GM21529 (cell line): ENCODE results near the gene DAB2.

ENCODE experiments used
- ATAC-seq: cut with Tn5 transposase; IDR thresholded peaks from one replicate; pipeline ENCODE4 v1.9.1; 2021; ENCODE audit not compliant: unreplicated experiment

Gene DAB2

DNA sequence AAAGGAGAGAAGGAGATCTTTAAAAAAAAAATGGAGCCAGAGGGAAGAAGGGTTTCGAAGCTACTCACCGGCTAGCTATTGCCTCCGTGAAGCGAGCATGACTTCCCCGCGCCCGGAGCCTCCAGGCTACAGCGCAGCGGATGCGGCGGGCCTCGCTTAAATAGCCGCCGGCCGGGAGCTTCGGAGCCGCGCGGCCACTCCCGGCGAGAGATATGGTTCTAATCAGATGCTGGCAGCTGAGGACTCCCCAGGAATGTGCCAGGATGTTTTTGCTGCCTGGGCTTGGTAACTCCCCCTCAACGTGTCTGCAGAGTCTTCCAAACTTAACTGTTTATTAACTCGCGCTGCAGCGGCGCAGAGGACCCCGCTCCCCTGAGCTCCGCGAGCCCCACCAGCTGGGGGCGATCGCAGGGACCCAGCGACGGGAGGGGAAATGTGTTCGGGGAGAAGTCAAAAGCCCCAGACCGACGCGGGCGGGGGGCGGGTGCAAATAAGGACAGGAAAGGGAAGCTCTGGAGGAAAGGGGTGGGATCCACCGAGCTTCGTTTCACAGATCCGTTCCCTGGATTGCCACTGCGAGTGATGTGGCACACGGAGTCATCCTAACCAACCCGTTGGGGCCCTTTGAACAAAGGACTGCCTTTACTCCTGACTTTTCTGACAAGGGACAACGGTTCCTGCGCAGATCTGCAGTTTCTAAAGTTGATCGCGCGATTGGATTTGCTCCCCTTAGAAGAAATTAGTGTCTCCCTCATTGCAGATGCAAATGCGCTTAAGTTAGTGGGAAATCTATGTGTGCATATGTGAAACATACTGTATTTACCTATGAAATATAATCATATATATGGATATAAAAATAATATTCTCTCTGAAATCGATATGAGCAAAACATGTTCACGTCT lies at the start of gene DAB2:
TSS of gene DAB2 (minus strand) at position 245 of the 902 bp plus-strand sequence. CDS start 30,660 bp downstream, outside the sequence.
- ATAC-seq = no peak

DNA sequence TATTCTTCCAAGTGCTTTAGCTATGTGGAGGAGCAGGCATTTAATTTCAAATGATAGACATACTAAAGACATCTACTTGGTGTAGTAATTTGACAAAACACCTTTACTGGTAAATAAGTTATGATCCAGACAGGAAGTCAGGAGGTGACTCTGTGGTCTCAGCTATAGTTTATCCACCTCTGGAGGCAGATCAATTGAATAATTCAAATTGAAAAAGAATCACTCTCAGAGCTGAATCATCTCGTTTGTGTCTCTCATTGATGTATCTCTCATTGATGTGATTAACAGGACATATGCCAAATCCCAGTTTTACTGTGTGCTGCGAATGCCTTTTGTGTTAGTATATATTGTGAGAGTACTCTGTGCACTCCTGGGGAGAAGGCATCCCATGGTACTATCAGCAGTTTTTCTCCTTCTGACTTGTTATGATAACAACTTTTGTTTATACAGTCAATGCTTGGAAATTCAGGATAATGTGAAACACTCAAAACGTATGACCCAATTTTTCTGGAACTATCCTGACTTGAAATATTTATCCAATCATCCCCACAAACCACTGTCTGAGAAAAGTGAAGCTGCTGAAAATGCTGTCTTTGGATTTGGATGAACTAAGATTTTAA lies 48.5 kb upstream of the DAB2 start:
- no peak for ATAC-seq

DNA sequence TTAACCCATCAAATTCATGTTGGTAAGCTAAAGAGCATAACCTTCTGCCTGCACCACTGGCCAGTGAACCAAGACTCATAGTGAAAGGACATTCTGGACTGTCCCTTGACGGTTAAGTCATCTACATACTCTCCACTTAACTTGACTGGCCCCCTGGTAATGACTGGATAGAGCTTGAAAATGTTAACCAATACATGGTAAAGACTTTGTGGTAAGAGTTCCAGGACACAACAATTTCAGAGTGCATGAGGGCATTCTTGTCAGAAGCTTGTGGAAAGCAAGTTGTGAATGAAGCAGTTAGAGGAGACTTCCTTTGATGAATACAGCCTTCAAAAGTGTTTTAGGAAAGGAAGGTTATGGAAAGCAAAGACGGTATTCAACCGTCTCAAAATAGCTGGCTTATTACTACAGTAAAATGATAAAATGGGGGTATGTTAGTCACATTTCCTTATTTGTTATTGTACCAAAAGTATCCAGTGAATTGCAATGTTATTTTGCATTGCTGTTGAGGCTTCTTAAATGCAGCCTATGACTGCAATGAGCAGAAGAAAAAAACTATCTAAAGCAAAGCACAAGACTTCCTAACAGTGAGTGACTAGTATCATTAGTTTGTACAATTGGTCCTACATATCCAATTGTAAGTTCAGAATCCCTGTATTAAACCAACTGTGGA lies 47.2 kb upstream of the DAB2 start:
- no peak for ATAC-seq

DNA sequence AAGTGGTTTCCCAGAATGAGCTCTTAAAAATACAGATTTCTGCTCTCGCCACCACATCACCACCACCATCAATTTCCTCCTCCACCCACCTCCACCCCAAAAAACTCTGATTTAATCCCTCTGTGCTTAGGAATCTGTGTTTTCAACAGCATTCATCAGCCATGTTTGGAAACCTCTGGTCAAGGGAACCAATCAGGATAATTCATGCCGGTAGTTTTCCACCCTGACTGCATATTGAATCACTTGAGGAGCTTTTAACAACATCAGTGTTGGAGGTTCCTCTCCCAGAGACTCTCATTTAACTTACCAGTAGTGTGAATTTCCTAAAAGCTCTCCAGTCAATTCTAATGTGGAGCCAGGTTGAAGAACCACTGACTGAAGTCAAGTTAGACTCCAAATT lies 46.0 kb upstream of the DAB2 start:
- ATAC-seq = no peak

DNA sequence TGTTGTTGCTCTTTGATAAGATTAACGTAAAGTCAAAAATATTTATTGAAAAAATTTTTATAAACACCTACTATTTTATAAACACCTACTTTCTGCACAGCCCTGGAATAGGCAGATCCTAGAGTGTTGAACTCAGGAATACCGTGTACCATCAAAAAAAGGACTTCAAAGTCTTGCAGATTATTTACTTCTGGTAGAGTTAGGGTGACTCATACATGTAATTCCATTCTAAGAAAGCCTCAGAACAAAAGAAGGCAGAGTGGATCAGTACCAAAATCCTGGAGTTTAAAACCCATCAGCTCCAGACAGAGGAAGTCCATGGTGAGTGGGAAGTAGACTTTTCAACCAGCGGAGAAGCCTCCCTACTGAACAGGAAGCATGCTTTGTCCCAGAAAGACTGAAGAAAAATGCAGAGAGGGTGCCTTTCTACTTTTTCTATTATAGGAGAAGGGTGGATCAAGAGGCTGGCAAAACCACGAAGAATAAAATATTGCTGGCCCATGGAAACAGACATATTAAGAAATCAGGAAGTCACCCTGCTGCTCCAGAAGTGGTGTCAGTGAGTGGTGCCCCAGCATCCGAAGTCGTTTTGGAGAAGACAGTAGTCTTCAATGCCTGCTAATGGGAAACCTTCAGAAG lies 45.1 kb upstream of the DAB2 start:
- ATAC-seq = no peak

DNA sequence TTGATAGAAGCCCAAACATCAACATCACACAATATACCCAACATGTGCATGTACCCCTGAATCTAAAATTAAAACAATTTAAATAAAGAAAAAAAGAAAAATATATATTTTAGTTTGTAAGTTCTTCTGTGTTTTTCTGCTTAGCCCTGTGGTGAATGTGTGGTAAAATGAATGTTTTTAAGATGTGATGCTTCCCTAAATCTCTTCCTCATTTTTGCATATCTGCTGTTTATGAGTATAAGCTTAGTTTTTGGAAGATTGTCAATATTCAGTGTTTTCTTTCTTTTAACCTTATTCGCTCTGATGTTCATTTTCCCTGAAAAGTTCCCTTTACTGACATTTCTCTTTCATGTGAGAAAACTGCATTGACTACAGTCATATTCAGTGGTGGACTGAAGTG lies 44.4 kb upstream of the DAB2 start:
- ATAC-seq = no peak

DNA sequence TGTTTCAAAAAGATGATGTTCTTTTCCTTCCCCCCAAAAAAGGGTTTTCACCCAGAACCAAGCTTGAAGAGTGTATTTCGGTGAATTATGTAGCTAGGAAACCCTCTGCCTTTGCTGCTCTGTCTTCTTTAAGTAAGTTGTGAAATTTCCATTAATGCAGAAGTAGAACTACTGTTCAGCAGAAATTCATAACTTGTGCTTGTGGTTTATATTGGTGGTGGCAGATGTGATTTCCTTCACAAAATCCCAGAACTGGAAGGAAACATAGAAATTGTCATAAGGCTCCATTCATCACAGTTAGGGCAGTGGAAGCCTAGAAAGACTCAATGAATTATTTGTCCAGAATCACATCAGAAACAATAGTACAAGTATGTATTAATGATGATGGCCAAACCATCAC lies 42.1 kb upstream of the DAB2 start:
- no peak for ATAC-seq

DNA sequence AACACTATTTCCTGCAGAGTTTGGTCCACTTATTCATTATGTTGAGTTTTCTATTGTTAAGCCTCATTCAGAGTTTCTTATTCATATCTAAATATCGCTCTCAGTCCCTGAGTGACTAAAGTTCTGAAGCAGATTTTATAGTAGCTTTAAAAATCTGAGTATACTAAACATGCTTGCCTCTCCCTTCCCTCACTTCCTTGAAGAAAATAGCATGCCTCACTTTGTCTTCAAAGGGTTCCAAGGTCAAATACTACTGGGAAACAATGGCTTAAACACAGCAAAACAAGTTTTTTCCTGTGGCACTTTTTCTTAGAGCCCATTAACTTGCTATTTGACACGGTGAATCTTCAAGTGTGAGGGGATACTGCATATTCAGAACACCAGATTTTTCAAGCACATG lies 41.1 kb upstream of the DAB2 start:
- no peak for ATAC-seq

DNA sequence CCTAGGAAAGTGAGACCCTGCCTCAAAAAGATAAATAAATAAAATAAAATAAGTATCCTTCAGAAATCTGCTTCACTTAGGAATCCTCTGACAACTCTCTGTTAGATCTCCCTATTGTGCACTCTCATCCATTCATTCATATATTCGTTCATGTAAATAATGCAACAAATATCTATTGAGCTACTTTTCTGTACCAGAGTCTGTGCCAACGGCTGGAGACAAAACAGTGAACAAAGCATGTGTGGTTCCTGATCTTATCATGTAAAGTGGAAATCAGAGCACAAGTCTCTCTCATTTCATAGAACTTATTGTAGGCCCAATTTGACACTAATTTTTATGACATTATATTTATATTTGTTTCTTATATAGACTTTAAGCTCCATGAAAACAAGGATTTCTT lies 40.3 kb upstream of the DAB2 start:
- ATAC-seq = no peak

DNA sequence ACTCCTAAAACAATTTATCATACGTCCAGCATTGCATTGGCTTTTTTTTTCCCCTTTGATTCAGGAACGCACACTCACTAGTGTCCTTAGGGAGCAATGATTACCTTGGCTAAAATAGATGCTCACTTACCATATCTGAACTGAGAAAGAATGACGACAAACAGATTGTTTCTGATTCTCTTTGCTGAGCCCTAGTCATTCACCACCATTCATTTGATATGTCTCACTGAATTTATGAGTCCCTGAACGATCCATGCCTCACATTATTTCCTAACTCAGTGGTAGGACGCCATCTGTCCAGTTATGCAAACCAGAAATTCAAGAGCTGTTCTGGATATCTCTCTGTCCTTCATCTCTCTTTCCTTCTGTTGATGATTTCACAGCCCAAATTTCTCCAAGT lies 39.3 kb upstream of the DAB2 start:
- ATAC-seq = no peak

DNA sequence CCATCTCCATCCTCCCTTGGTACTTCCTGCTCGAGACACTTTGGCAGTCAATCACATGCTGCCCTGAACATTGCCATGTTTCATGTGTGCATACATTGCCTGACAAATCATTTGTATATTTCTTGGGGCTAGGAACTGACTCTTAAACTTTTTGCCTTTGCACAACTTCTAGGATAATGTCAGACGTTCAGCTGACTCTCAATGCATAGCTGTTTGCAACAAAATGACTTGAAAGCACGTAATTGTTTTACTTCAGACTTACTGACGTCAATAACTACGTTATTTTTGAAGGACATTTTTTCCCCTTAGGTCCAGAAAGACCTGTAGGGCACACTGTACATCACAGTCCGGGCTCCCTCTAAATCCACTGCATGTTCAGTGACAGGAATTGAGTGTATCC lies 37.4 kb upstream of the DAB2 start:
- ATAC-seq = no peak

DNA sequence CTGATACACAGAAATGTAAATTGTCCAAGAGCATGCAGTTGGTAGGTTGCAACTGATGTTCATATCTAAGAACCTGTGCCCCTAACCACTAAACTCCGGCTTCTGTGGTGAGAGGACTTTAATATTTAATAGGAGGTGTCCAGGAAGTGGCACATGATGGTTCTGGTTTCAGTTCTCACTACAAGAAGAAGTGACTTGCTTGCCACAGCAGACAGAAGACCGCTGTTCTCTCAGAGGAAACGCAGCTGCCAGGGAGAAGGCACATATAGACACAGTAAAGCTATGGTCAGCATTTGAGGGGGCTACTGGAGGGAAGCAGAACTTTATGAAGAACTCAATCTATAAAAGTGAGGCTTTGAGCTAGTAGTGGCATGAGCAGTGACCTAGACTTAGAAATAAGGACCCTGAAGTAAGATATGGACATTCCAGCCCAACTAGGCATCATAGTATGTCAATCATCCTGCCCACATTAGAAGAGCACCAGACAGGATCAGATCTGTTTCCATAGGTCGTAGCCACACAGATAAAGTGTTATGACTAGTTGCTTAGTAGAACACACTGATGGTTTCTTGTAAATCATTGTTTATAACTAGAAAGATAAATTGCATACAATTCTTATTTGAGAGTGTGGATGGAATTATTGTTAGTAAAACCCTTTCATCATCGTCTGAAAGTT lies 36.4 kb upstream of the DAB2 start:
- ATAC-seq = peak; percentile 88

DNA sequence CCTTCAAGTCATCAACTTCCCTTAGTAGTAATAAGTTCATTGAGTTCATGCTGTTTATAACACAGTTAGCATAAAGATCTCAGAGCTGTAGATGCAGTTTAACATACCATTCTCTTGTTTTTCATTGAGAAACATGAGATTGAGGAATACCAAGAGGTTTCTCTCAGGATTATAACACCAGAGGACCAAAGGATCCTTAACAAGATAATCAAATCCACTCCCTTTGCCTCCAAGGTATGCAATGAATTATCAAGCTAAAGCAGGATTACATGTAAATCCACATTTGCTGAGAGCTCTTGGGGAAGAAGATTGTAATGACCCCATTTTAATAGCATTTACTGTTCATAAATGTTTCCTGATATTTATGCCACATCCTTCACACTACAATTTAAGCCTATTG lies 35.1 kb upstream of the DAB2 start:
- no peak for ATAC-seq

DNA sequence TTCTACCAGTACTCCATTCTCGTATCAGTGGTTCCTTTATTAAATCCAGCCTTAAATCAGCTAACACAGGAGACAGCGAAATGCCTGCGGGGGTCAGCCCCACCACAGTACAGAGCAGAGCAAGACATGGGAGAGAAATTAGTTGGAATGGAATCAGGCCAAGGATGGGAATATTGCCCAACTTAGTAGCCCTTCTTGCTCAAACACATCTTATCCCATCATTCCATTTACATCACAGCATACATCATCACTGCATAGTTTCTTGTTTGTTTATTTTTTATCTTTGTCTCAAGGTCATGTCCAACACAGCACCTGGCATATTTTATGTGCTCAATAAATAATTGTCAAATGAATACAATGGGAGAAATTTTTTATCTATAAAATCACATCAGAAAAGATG lies 34.3 kb upstream of the DAB2 start:
- ATAC-seq = no peak

DNA sequence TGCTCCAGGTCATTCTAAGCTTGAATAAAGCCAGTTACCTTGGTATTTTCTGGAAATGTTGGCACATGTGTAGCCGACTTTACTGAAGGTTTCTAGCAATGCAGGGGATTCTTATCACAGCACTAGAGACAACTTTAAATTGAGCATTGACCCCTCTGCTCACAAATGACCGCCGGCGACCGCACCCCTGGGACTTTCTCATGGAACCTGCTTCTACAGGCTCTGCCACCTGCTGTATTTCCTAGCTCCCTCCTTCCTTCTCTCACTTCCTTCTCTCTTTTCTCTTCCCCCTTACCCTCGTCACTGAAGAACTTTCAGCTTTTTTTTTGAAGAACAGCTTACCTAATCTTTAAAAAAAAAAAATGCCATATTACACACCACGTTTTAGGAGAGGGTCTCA lies 30.9 kb upstream of the DAB2 start:
- no peak for ATAC-seq

DNA sequence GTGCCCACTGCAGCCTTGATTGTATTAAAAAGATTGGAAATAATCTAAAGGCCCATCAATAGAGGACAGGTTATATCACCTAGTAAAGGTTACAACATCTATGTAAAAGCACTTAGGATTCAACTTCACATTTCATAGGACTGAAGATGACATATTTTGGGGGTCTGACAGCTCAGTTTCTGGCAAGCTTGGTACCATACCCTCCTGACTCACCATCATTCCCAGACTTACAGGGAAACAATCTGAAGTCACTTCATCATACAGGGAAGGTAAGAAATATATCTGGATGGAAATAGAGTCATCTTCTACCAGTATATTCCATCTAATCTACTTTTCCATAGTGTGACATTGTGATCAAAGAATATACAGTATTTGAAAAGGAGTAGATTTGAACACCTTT lies 28.8 kb upstream of the DAB2 start:
- no peak for ATAC-seq

DNA sequence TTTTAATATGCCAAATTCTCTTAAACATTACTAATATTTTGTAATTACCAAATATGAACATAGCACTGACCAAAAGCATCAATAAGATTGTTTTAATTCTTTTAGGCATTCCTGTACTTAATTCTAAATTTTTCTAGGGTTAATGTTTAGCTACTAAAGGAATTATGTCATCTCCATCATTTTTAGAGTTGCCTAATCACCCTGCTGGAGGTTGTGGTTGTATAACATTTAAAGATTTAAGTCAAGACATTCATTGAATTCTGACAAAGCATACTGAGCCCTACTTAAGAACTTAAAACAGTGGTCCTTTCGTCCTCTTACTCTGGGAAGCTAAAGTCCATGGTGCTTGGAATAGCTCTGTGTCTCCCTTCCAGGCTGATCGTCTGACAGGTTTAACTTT lies 28.1 kb upstream of the DAB2 start:
- no peak for ATAC-seq

DNA sequence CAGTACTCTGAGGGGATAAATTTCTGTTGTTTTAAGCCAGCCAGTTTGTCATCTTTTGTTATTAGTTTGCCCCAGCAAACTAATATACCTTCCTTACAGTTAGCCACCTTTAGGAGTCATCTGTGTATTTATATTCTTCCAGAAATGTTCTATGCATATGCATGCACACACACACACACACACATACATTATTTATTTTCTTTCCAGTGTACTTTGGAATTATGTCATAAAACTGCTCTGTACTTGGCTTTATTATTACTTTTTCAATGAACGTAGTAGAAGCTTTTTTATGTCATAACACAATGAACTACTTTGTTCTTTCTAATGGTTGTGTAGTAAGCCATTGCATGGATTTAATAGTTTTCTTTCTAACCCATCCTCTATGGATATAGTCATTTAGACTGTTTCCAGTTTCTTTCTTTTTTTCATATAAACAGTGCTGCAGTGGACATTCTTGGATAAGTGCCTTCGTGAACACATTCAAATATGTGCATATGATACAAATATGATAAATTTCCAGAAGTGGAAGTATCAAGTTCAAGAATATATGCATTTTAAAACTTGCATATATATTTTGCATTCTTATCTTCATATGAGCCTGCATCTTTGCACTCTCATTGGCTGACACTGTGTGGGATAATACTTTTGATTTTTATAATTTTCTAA lies 26.6 kb upstream of the DAB2 start:
- no peak for ATAC-seq

DNA sequence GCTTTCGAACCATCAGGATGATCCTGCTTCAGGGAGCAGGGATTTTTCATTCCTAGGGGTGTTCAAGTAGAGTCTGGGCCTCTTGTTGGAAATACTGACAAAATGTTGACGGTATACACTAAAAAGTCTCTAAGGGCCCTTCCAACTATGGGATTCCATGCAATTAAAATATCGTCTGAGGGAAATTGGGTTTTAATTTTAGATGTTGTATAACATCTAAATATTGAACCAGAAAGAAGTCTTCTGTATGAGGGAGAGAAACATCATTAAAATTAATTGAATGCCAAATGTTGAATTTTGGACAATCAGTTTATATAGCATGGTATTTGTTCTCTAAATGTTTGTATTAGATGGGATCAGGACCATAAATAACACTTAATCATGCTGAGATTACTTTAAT lies 25.7 kb upstream of the DAB2 start:
- ATAC-seq = no peak

DNA sequence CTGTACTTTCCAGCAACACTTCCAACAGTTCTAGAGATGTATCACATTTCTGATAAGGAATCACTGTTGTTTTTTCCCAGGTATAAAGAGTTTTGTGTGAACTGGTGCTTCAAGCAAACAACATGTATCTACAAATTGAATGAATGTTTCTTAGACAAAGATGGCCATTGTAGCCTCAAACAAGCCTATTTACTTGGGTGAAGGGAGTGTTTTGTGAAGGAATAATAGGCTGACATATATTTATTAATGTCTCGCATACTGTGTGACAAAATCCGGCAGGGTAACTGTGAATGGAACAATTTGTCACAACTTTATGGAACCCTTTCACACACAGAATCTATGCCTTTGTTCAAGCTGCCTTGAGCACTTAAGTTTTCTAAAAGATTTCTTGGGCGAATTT lies 24.8 kb upstream of the DAB2 start:
- ATAC-seq = no peak
